Activated T-helper 1 cell treated with anti-CD3 and anti-CD28 coated beads, Interleukin-2, amount 50 U/mL, for 16 hours (primary cell): ENCODE measurements around the gene DCDC2C.

Experiments used
- DNase-seq, 2 donors: peaks; one replicate each; pipeline ENCODE4 v3.0.0-alpha.2; 2020; ENCODE audit warnings: low read depth in 1 of 2, low spot score in 1 of 2

Gene DCDC2C

DNA sequence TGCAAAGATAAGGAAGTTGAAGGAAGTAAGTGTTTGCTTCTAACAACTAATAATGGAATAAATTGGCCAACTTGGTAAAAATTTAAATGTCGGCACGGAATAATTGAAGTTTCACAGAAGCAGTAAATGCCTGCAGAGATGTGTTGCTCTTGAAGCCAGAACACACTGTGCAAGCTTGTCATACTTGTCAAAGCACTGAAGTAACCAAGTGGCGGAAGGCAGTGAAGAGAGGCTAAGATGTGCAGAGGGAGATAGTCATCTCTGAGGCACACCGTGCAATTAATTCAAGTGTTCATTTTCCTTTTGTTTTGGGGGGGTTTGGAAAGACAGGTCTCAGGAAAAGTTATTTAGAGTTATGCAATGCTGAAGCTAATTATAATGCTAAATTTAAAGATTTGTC lies 5.2 kb downstream of the DCDC2C start:
- DNase-seq, result no peak

DNA sequence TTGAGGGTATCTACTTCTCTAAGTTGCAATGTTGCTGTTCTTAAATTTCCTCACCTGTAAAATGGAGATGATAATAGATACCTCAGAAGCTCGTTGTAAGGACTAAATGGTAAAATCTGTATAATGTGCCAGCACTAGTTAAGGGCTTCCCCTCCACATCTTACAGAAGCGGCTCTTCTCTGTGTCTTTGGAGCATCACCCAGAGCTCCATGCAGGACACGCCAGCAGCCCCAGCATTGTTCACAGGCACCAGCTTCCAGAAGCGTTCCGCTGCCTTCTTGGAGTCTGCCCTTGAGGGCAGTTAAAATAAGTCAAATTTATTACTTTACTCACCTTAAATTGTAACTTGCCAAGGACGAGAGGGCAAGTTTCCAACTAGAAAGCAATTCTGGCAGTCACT lies 5.8 kb downstream of the DCDC2C start:
- no peak for DNase-seq

DNA sequence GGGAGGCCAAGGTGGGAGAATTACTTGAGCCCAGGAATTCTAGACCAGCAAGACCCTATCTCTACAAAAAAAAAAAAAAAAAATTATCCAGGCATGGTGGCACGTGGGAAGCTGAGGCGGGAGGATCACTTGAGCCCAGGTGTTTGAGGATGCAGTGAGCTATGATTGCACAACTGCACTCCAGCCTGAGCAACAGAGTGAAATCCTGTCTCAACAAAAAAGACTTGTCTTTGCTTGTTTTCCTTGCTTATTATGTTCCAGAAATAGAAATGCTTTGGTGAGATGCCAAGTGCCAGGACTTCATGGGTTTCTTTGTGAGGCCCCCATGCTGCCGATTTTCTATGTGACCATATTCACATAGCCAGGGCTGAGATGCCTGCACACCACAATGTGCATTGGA lies 9.0 kb downstream of the DCDC2C start:
- no peak for DNase-seq

DNA sequence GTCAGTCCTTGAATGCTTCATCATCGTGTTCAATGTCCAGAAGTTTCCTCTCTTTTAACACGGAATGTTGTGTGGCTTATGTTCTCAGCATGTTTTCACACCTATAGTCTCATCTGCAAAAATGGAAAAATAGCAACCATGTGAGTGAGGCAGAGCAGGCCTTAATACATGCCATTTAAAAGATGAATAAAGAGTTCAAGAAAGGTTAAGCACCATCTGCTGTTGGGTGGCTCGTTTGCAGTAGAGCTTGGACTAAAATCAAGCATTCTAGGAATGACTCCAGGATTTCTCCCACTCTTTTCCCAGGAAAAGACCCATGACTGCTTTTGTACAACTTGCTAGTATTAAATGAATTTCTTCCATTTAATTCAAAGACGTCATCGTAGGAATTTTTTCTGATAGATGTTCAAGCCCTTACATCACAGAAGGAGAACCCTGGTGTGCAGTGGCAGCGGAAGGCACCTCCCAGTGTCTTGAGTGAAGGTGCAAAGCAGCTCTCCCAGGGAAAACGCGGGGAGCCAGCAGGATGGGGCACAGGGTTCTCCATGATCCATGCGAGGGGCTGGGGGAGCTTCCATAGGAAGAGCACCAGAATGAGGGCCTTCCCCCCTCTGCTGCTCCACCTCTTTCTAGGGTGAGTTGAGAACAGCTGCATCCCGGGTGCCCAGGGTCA lies 9.6 kb downstream of the DCDC2C start:
- no peak for DNase-seq

- no peak for DNase-seq
These were observed 15.3 kb downstream of the DCDC2C start for GRCh38 chr2:3718679-3719078.

DNA sequence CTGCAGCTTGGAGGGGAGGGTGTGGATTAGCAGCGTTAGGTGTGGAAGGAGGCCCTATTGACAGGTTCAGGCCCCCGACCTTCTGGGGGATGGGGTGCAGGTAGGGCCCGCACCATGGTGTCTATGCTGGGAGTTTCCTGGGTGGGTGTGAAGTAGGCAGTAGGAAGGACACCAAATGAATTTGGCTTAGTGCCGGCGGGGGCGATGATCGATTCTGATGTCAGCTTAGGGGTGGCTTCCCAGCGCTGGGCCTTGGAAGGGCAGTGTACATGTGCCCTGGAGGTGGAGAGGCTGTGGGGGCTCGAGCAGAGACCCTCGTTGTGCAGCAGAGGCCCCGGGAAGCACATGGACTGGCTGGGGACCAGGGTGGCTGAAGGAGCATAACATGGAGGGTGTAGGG lies 21.6 kb downstream of the DCDC2C start:
- DNase-seq, result no peak

- DNase-seq, result no peak
These were observed 22.3 kb downstream of the DCDC2C start for GRCh38 chr2:3725458-3726250.

DNA sequence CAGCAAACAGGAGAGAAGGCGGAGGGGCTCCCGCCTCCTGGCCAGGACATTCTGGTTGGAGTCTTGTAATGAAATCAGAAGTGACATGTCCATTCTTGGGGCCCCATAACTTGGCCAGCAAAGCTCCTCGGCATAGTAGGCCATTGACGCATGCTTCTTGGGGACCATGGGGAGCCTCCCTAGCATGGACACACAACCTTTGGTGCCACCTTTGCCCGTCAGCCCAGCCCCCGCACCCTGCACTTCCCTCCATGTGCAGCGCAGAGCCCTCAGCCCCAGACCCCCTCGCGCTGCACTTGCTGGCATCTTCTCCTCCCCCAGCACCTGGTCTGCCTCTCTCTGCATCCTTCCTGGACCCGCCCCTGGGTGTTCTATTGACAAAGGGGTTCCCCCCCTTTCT lies 23.1 kb downstream of the DCDC2C start:
- no peak for DNase-seq

DNA sequence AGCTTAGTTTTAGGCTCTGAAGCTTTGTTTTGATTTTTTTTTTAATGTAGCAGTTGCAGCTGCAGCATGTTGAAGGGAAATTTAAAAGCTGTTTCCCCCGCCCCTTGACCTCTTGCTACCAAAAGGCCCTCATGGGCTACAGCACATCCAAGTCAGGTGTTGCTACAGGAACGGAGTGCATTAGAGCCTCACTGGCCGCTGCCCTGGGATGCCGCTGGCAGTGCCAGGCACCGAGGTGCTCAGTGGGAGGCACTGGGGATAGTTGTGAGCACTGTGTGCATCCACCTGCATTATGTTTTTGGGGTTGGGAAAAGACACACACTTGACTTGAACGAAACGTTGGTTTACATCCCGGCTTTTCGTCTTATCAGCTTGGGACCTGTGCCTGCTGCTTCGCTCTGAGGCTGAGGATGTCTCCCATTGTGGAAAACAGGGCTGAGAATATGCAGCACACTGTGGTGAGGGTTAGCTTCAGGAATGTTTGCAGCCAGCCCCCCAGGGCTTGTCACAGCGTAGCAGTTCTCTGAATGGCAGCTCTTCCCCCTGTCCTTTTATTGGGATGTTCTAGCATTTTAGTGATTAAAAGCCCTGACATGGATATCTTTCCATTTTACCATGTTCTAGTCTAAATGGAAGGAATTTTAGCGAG lies 24.1 kb downstream of the DCDC2C start:
- no peak for DNase-seq

GRCh38 chr2:3728104-3729054 lies 25.0 kb downstream of the DCDC2C start:
- no peak for DNase-seq

GRCh38 chr2:3729055-3729448 lies 25.7 kb downstream of the DCDC2C start:
- no peak for DNase-seq

- DNase-seq, result no peak
These were observed 26.4 kb downstream of the DCDC2C start for GRCh38 chr2:3729786-3730185.

GRCh38 chr2:3730646-3731045 lies 27.3 kb downstream of the DCDC2C start:
- DNase-seq, result no peak

DNA sequence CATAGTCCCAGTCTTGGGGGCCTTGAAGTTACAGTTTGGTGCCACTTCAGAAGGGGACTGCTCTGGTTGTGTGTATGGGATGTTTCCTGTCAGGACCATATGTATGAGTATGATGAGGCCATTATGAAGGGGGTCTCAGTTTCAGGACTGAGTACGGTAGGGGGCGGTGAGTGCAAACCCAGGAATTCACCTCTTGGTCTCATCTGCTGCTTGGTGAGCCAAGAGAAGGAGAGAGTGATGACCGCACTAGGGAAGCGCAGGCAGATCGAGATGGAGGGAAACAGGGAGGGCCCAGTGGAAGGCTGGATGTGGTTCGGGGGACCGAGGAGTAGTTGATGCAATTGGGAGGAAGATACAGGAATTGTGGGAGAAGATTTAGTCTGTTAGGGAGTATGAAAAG lies 28.5 kb downstream of the DCDC2C start:
- no peak for DNase-seq

DNA sequence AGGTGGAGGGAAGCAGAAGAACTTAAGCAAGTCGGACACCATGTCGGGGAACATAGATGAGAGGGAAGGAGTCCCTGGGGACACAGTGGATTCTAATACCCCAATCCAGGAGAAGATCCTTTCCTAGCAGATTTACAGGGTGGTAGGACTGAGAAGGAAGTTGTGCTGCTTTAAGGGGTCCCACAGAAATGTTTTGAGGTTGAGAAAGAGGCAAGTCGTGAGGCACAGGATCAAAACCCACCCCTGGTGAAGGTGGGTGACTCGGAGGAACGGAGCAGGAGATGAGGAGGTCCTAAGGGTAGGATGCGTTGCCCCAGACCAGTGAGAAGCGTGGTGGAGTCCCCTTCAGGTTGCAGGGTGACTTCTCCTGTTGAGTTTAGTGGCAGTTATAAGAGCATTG lies 32.7 kb downstream of the DCDC2C start:
- no peak for DNase-seq

GRCh38 chr2:3737128-3737527 lies 33.8 kb downstream of the DCDC2C start:
- DNase-seq, result no peak

- no peak for DNase-seq
These were observed 35.1 kb downstream of the DCDC2C start for GRCh38 chr2:3738454-3738853.

DNA sequence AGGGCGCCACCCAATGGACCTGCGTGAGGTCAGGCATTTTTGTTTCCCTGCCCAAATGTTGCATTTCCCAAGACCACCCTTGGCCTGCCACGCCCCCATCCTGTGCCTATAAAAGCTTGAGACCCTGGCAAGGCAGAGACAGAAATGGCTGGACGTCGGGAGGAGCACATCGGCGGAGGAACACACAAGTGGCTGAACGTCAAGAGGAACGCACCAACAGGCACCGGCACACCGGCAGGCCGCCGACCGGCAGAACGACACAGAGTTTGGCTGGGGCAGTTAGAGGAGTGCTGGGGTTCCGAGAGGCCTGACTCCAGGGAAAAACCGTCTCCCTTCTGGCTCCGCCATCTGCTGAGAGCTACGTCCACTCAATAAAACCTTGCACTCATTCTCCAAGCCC lies 35.9 kb downstream of the DCDC2C start:
- DNase-seq, result no peak

DNA sequence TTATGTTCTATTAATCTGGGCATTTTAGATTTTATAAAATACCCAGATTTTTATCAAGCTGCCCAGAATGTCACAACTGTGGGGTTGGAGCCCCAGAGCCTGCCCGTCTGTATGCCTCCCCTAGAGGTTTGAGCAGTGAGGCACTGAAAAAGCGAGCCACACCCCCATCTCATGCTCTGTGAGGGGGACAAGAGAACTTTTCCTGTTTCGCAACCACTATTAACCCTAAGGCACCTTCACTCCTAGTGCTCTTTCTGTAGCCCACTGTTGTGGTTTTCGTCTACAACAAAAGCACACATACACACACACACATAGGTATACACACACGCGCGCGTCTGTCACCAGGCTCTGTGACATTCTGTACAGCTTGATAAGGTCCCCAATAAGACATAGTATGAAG lies 38.0 kb downstream of the DCDC2C start:
- no peak for DNase-seq

GRCh38 chr2:3741867-3742602 lies 38.7 kb downstream of the DCDC2C start:
- DNase-seq, result no peak
